22Rv1 (cell line): Measurements from ENCODE around the gene TENM4.

Source experiments
- CTCF ChIP-seq: fragments of 450-650 bp; IDR thresholded peaks from 2 replicates; pipeline ENCODE4 v1.5.1; 2017; ENCODE audit warnings: mild to moderate bottlenecking
- ZFX ChIP-seq: fragments of 450-650 bp; IDR thresholded peaks from 2 replicates; pipeline ENCODE4 v1.6.1; 2017; ENCODE audit warnings: antibody characterized with exemption, borderline replicate concordance

GRCh38 chr11:79276736-79277325 is 164.0 kb downstream of the TENM4 start:
- TF ChIP-seq CTCF (no peak), ZFX (no peak)
